ACHN (cell line): Measurements from ENCODE around the gene SRF.

Source experiments
- DNase-seq: peaks from one replicate; pipeline ENCODE4 v3.0.0-alpha.2; 2015
- in situ Hi-C: cut with HindIII; loops from 2 replicates; pipeline ENCODE4 v1.10.0; 2017; ENCODE audit warnings: low sequenced_read_pairs, low pct_ligation_motif_present, low pct_unique_long_range_greater_than_20kb

SRF gene

GRCh38 chr6:43228951-43229802 lies 58.1 kb downstream of the SRF start, which contains the start of gene DNPH1:
Gene DNPH1, minus strand, starts transcription at chr6:43229481. Its CDS starts 25 bp downstream, at chr6:43229456.
- DNase-seq: peak; percentile 69
- in situ Hi-C loops: no loop called here

DNA sequence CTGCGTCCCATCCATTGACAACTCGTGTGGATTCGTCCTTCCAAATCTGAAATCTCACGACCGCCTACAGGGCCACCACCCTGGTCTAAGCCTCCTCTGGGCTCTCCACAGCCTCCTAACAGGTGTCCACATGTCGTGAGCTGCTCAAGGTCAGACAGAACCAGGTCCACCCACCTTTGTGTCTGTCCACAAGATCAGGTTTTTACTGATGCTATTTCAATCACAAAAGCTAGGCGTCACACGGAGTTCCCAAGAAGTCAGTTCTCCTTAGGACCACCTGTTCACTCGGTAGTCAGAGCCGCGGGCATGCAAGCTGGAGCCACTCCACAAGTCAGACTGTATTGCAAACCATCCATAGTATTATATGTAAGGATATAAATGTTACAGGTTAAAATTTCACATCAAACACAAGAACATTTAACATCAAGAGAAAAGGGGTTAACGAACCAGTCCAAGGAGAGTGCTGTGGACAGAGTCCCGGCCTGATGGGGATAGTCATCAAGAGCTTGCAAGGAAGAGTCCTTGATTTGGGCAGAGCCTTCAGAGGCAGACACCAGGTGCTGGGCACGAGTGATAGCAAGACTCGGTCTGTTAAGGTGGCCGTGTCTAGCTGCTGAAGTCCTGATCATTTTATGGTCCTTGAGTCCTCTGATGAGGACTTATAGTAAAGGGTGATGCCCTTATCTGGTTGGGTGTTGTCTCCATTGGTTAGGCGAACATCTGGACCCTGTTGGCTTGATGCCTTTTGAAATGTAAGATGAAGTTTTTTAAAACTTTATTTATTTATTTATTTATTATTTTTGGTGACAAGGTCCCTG lies 58.9 kb downstream of the SRF start:
- DNase-seq: no peak
- in situ Hi-C loops: no loop called here

GRCh38 chr6:43231053-43231452 lies 60.0 kb downstream of the SRF start:
- in situ Hi-C loops: no loop called here

More at GRCh38 chr6:43231053-43231452, 60.0 kb downstream of the SRF start:
- no peak for DNase-seq
